Right lobe of liver (tissue), 5 donors: ENCODE measurements around the gene GPATCH2. TPM values are rescaled to one million over a fixed set of nuclear protein-coding genes. Genes with fewer than 3 reads are reported as not detected.

Experiments
- total RNA-seq, 6 experiments: library from RNA; depleted of rRNA in 2 of 6; stranded (reverse); fragments of >200 nt in 2 of 6; fragmentation: NEBNext Ultra II Directional in 3 of 6; extraction: Animal tissue kit (Norgen Biotek cat#: 25700) in 3 of 6; gene quantifications; one replicate each; pipeline versions ENCODE4 v1.1.0 to v1.2.4, GENCODE V29; 2016 to 2023
- donor health status: DM: no; HTN: no; CAD: no.
- donor health status: DM: no; HTN: no; CAD: no.
- donor health status: DM: no; HTN: yes; CAD: no.
- donor health status: DM: no; HTN: yes; CAD: no.

Gene GPATCH2
- total RNA-seq, 6 experiments from 2014 or later = 3.3 to 6.6 (median 4.6) TPM

Other genes with a start within 250 kb of the GPATCH2 start
- gene SPATA17, start 254 bp upstream of the GPATCH2 start, total RNA-seq = under 1 TPM in 2 of 6 experiments, not detected in 4; 0.24 to 0.31 TPM